Transverse colon (tissue), 4 donors: Measurements from ENCODE around the gene IL26.

ENCODE experiments used
- EP300 ChIP-seq: sonication (generic); formaldehyde crosslinking; IDR thresholded peaks from one replicate; pipeline ENCODE4 v1.6.1; 2017; ENCODE audit warnings: antibody characterized with exemption, low read depth
- POLR2A ChIP-seq: fragments of 450-650 bp; IDR thresholded peaks from one replicate; pipeline ENCODE4 v1.6.1; 2016; ENCODE audit warnings: antibody characterized with exemption, mild to moderate bottlenecking, moderate library complexity
- POLR2AphosphoS5 ChIP-seq, 3 donors: sonication (generic); formaldehyde crosslinking; IDR thresholded peaks; one replicate each; pipeline ENCODE4 v1.6.1; 2016; ENCODE audit warnings: antibody characterized with exemption in 3 of 3
- TF ChIP-seq, protein P1 (sequence below), 5 experiments: fragments of 200-600 bp in 3 of 5; fragments of 450-650 bp in 2 of 5; sonication (generic) in 3 of 5; IDR thresholded peaks; 1 replicate in 2 of 5; 2 replicates in 3 of 5; pipeline ENCODE4 v1.5.1; 2016 to 2017; ENCODE audit warnings: antibody characterized with exemption in 5 of 5, inconsistent platforms in 3 of 5, mild to moderate bottlenecking in 2 of 5, moderate library complexity in 1 of 5

DNA sequence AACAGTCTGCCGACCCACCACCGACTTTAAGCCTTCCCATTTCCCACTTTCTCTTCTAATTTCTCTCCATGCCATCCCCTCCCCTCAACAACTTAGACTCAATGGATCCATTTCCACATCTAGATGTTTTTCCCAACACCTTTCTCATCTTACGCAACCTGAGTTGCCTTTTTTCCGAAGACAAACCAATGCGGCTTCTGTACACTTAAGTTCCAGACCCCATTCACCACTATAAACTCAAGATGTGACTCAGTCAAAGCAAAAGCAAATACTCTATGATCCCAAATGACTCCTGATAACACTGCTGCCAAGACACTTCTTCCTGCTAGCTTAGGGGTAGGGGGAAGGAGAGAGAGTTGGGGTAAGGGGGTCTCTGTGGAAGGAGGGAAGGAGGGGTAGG is 26.5 kb upstream of the IL26 start:
- TF ChIP-seq, protein P1, sequence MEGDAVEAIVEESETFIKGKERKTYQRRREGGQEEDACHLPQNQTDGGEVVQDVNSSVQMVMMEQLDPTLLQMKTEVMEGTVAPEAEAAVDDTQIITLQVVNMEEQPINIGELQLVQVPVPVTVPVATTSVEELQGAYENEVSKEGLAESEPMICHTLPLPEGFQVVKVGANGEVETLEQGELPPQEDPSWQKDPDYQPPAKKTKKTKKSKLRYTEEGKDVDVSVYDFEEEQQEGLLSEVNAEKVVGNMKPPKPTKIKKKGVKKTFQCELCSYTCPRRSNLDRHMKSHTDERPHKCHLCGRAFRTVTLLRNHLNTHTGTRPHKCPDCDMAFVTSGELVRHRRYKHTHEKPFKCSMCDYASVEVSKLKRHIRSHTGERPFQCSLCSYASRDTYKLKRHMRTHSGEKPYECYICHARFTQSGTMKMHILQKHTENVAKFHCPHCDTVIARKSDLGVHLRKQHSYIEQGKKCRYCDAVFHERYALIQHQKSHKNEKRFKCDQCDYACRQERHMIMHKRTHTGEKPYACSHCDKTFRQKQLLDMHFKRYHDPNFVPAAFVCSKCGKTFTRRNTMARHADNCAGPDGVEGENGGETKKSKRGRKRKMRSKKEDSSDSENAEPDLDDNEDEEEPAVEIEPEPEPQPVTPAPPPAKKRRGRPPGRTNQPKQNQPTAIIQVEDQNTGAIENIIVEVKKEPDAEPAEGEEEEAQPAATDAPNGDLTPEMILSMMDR (IDR thresholded peaks at IDR 0.05), result no peak
- TF ChIP-seq POLR2A (no peak), EP300 (no peak), POLR2AphosphoS5 (IDR thresholded peaks at IDR 0.05) (no peak)
